ENCODE data around the gene SRPX.

GRCh38 chrX:38154818-38155217, 65.9 kb downstream of the SRPX start:
- TF ChIP-seq CTCF (IDR thresholded peaks at IDR 0.05; ENCODE audit: insufficient read depth, low read length, poor library complexity, severe bottlenecking), result no peak
- no peak for TF ChIP-seq EZH2phosphoT487 (conservative IDR thresholded peaks at IDR 0.05; ENCODE audit: low read length)
